GM12873 (cell line): ENCODE measurements around the gene GMPS.
A peak's percentile ranks its signal among the peaks of the same experiment; 100 is the strongest.

Experiments used
- TF ChIP-seq, protein P1 (sequence below): IDR thresholded peaks from 2 replicates; pipeline ENCODE4 v1.5.1; 2012; ENCODE audit warnings: low read depth, mild to moderate bottlenecking, moderate library complexity, low read length, control low read depth; ENCODE audit not compliant: insufficient read depth; ENCODE audit errors: missing control alignments

The GMPS gene

GRCh38 chr3:155853214-155854140, 17.0 kb upstream of the GMPS start:
- TF ChIP-seq, protein P1, sequence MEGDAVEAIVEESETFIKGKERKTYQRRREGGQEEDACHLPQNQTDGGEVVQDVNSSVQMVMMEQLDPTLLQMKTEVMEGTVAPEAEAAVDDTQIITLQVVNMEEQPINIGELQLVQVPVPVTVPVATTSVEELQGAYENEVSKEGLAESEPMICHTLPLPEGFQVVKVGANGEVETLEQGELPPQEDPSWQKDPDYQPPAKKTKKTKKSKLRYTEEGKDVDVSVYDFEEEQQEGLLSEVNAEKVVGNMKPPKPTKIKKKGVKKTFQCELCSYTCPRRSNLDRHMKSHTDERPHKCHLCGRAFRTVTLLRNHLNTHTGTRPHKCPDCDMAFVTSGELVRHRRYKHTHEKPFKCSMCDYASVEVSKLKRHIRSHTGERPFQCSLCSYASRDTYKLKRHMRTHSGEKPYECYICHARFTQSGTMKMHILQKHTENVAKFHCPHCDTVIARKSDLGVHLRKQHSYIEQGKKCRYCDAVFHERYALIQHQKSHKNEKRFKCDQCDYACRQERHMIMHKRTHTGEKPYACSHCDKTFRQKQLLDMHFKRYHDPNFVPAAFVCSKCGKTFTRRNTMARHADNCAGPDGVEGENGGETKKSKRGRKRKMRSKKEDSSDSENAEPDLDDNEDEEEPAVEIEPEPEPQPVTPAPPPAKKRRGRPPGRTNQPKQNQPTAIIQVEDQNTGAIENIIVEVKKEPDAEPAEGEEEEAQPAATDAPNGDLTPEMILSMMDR = peak; percentile 15

DNA sequence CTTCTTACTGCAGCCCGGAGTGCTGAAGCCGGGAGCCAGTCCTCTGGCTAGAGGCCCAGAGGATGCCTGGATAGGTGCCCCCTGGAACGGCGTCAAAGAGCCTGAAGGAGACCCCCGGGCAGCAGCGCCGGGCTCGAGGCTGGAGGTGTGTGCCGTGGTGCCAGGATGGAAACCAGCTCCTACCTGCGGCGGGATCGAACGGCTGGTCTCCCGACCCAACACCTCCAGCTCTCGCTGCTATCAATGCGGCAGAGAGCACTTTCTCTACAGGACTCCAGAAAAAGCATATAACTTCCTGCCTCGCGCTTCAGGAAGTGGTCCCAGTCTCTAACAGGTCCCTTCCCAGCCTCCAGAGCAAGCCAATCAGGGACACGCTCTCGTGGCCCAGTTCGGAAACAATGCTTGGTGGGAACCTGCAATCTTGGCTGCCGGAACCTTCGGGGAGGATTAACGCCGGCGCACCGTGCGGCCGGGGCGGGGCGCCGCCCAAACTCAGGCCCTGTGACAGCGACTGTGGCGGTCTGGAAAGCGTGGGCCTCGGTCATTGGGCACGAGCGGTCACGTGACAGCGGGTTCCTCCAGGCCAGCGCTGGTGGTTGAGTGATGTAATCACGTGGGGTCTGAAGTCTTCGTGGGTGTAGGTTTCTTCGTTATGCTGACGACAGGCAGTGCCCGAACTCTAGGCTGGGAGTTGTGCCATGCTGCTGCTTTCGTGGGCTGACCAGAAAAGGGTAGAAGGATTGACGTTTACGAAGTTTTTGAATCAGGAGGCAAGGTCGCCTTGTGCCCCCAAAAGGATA, 16.1 kb upstream of the GMPS start, which contains the start of gene SLC33A1:
Gene SLC33A1, minus strand, starts transcription at position 287 of the 800 bp plus-strand sequence. CDS start 430 bp downstream, outside the sequence.
- TF ChIP-seq, protein P1 = no peak

- TF ChIP-seq, protein P1 = no peak
Observed at GRCh38 chr3:155859859-155860258, 10.6 kb upstream of the GMPS start.

DNA sequence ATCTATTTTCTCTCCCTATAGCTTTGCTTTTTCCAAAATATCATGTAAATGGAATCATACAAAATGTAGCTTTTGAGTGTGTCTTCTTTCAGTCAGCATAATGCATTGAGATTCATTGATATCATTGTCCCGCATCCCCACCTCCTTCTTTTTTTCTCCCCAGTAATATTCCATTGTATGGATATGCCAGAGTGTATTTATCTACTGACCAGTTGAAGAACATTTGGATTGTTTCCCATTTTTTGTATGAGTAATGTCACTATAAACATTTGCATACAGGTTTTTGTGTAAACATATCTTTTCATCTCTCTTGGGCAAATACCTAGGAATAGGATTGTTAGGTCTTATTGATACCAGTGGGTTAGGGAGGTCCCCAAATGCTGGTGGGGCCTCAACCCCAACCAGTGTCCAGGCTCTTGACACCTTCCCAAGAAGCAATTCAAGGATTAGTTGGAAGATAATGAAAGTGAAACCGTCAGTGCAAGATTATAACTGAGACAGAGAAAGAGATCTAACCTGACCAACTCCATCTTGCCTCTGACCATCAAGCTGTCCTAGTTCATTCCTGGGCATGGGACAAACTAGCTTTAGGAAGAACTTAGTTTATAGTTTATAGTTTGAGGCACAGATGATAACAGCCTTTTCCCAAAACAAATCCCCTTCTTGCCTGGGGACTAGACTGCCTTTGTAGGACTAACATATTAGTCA, 8.8 kb upstream of the GMPS start:
- TF ChIP-seq, protein P1 = no peak

GRCh38 chr3:155863072-155863784, 7.2 kb upstream of the GMPS start:
- TF ChIP-seq, protein P1 = no peak

DNA sequence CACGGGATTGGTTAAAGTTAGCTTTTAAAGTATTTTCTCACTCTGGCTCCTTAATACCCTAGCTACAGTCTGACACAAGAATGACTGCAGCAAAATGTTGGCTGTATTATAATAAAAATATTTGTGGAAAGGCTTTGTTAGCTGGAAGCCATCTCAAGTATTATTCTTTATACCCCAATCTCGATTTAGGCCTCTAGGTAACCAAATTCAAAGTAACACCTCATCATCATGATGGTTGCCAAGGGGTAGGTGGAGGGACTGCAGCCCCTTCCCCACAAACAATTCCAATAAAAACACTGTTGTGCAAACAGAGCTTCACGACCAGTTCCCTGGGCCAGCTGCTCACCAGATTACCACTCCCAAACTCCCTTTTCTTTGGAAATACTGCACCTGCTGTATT, 759 bp upstream of the GMPS start:
- TF ChIP-seq, protein P1 = no peak
